Measurements from ENCODE around the gene BATF. TPM values are rescaled to one million over a fixed set of nuclear protein-coding genes. Genes with fewer than 3 reads are reported as not detected.

Gene BATF
- total RNA-seq, 1 experiment from 2014 or later = 0.69 TPM

GRCh38 chr14:75565056-75565455, 42.8 kb downstream of the BATF start:
- Histone ChIP-seq H4K20me1 (ENCODE audit: insufficient read depth) (no peaks in the 10 kb centered on the region), H3K27ac (ENCODE audit: low read depth, low read length) (no peak overlapping the region), H2AFZ (ENCODE audit: low read depth, low read length, poor library complexity, severe bottlenecking) (no peak overlapping the region), H3K4me1 (ENCODE audit: control insufficient read depth in 1 of 2, insufficient read depth in 2 of 2, low read length in 2 of 2) (peaks cover 5 to 8% of the 10 kb centered on the region in 2 experiments; a peak in 3 of 4 replicates), H3K9ac (ENCODE audit: low read length) (no peak overlapping the region), H3K27me3 (ENCODE audit: insufficient read depth, low read length) (no peaks in the 10 kb centered on the region; the same call in 1 of the 2 replicates), H3K9me3 (ENCODE audit: control insufficient read depth in 1 of 2, insufficient read depth in 1 of 2, low read depth in 1 of 2, low read length in 2 of 2) (no peaks in the 10 kb centered on the region), H3K4me3 (replicated peaks in 1 of 2; ENCODE audit: low read depth in 1 of 2, low read length in 2 of 2) (no peak overlapping the region), H3K79me2 (ENCODE audit: insufficient read depth, low read length) (no peaks in the 10 kb centered on the region), H3K4me2 (ENCODE audit: low read length) (no peak overlapping the region), H3K9me2 (ENCODE audit: insufficient read depth) (no peaks in the 10 kb centered on the region), H3K36me3 (ENCODE audit: control insufficient read depth in 1 of 2, insufficient read depth in 2 of 2, low read length in 2 of 2) (no peaks in the 10 kb centered on the region)
- ChIA-PET CTCF (no interaction called here), RAD21 (ENCODE audit: low non-redundant PET in 1 of 2, low total read pairs in 2 of 2, uncharacterized antibody in 2 of 2, unreplicated experiment in 2 of 2) (no interaction called here), POLR2A (no interaction called here)
- intact Hi-C loops (cut with micrococcal nuclease) = no loop called here
- DNase-seq (ENCODE audit: low read depth, low spot score) (no peak), ATAC-seq (no peak)
- no TSS peak for BruUV-seq (replicated peaks)
- TF ChIP-seq CBX3 (IDR thresholded peaks at IDR 0.05; ENCODE audit: low read depth) (no peak), TCF7L2 (IDR thresholded peaks at IDR 0.05; ENCODE audit: borderline replicate concordance, extremely low read depth, insufficient read depth, insufficient read length) (no peak), JUND (IDR thresholded peaks at IDR 0.05) (no peak), YY1 (IDR thresholded peaks at IDR 0.05; ENCODE audit: extremely low read depth, insufficient replicate concordance, low read depth, low read length) (no peak), SP1 (IDR thresholded peaks at IDR 0.05; ENCODE audit: low read depth) (no peak), POLR2AphosphoS5 (IDR thresholded peaks at IDR 0.05; ENCODE audit: low read depth, low read length) (no peak), ZFX (IDR thresholded peaks at IDR 0.05) (no peak), CTCF (IDR thresholded peaks at IDR 0.05 in 2 of 3, conservative IDR thresholded peaks at IDR 0.05 in 1 of 3; ENCODE audit: borderline replicate concordance in 1 of 3, insufficient read depth in 1 of 3, low read depth in 2 of 3, low read length in 2 of 3) (no peak)

- DNase-seq (ENCODE audit: low read depth, low spot score) = no peak
- H3K4me2 ChIP-seq (ENCODE audit: low read length) = no peak overlapping the region
- intact Hi-C loops (cut with micrococcal nuclease) = no loop called here
Measured at GRCh38 chr14:75566321-75566720, 44.1 kb downstream of the BATF start.

More at GRCh38 chr14:75566321-75566720, 44.1 kb downstream of the BATF start:
- Histone ChIP-seq H4K20me1 (ENCODE audit: insufficient read depth) (no peaks in the 10 kb centered on the region), H2AFZ (ENCODE audit: low read depth, low read length, poor library complexity, severe bottlenecking) (no peak overlapping the region), H3K9ac (ENCODE audit: low read length) (no peak overlapping the region), H3K9me3 (ENCODE audit: control insufficient read depth in 1 of 2, insufficient read depth in 1 of 2, low read depth in 1 of 2, low read length in 2 of 2) (no peaks in the 10 kb centered on the region), H3K27me3 (ENCODE audit: insufficient read depth, low read length) (no peaks in the 10 kb centered on the region; the same call in 1 of the 2 replicates), H3K36me3 (ENCODE audit: control insufficient read depth in 1 of 2, insufficient read depth in 2 of 2, low read length in 2 of 2) (no peaks in the 10 kb centered on the region), H3K4me1 (ENCODE audit: control insufficient read depth in 1 of 2, insufficient read depth in 2 of 2, low read length in 2 of 2) (no peaks in the 10 kb centered on the region), H3K79me2 (ENCODE audit: insufficient read depth, low read length) (no peaks in the 10 kb centered on the region), H3K27ac (ENCODE audit: low read depth, low read length) (no peak overlapping the region), H3K9me2 (ENCODE audit: insufficient read depth) (no peaks in the 10 kb centered on the region), H3K4me3 (replicated peaks in 1 of 2; ENCODE audit: low read depth in 1 of 2, low read length in 2 of 2) (no peak overlapping the region)
- no peak for TF ChIP-seq YY1 (IDR thresholded peaks at IDR 0.05; ENCODE audit: extremely low read depth, insufficient replicate concordance, low read depth, low read length)
- TF ChIP-seq EZH2 (IDR thresholded peaks at IDR 0.05) = no peak
- no peak for TF ChIP-seq CEBPB (IDR thresholded peaks at IDR 0.05; ENCODE audit: low read depth)
- TF ChIP-seq SP1 (IDR thresholded peaks at IDR 0.05; ENCODE audit: low read depth) = no peak
- no peak for TF ChIP-seq EZH2phosphoT487 (IDR thresholded peaks at IDR 0.05; ENCODE audit: borderline replicate concordance)
- TF ChIP-seq TCF7L2 (IDR thresholded peaks at IDR 0.05; ENCODE audit: borderline replicate concordance, extremely low read depth, insufficient read depth, insufficient read length) = no peak
- TF ChIP-seq POLR2A (IDR thresholded peaks at IDR 0.05; ENCODE audit: borderline replicate concordance, extremely low read depth, insufficient read depth, insufficient read length) = no peak
- TF ChIP-seq POLR2AphosphoS5 (IDR thresholded peaks at IDR 0.05; ENCODE audit: low read depth, low read length) = no peak
- RAD21 ChIA-PET (ENCODE audit: low non-redundant PET in 1 of 2, low total read pairs in 2 of 2, uncharacterized antibody in 2 of 2, unreplicated experiment in 2 of 2) = no interaction called here
- CTCF ChIA-PET = no interaction called here
- no TSS peak for BruUV-seq (replicated peaks)
- no peak for ATAC-seq
- POLR2A ChIA-PET = no interaction called here
